NCI-H69 (cell line): Measurements from ENCODE around the gene CEP97.
"Not testable (repeated sequence)": the region's sequence is repeated elsewhere in the genome, so short reads cannot be mapped to it uniquely, and the experiment has no call there.

Experiments
- DNase-seq: peaks from one replicate; lab custom pipeline; 2025; lab: John Stamatoyannopoulos, UW

The CEP97 gene

DNA sequence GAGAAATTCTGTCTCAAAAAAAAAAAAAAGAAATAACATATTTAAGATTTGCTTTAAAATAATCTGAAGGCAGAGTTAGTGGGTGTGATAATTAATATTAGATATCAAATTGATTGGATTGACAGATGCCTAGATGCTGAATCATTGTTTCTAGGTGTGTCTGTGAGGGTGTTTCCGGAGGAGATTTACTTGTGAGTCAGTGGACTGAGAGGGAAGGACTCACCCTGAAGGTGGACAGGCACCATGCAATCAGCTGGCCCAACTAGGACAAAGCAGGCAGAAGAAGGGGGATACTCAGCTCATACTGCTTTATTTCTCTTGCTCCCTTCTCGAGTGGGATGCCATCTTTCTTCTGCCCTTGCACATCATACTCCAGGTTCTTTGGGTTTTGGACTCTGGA, 21.2 kb upstream of the CEP97 start:
- DNase-seq: no peak

DNA sequence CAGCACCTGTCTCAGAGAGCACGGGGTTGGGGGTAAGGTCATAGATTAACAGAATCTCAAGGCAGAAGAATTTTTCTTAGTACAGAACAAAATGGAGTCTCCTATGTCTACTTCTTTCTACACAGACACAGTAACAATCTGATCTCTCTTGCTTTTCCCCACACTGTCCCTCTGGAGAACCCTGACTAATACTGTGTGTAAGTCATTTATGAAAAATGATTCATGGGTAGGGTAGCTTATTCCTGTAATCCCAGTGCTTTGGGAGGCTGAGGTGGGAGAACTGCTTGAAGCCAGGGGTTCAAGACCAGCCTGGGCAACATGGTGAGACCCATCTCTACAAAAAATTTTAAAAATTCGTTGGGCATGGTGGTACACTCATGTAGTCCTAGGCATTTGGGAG, 19.8 kb upstream of the CEP97 start:
- not testable (repeated sequence) for DNase-seq

DNA sequence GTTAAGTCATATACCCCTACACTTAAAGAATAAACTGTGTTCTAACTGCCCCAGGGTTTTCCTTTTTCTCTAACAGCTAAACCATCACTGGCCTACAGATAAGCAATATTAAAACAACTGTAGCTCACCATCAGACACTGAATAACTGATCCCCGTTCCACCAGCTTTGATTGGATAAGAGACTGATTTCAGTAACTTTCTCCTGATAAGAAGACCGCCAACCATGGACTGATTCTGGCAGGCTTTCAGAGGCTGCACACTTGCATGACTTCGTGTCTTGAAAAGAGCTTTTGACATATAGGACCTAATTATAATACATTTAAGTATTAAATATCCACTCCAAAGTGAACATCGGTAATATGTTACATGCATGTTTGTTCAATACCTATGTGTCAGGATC, 15.3 kb upstream of the CEP97 start:
- DNase-seq: no peak

DNA sequence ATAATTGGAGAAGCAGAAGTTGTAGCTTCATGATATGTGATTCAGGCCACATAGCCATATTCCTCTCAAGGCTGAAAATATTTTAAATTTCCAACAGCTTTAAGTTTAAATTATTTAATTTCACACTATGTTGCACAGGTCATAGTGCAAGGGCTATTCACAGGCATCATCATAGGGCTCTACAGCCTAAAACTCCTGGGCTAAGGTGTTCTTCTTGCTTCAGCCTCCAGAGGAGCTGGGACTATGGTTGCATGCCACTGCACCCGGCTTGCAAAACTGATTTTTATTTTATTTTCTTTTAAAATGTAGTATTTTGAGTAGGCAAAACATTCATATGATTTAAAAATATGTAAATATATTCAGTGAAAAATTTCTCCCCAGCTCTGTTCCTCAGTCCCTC, 6.0 kb upstream of the CEP97 start:
- no peak for DNase-seq

DNA sequence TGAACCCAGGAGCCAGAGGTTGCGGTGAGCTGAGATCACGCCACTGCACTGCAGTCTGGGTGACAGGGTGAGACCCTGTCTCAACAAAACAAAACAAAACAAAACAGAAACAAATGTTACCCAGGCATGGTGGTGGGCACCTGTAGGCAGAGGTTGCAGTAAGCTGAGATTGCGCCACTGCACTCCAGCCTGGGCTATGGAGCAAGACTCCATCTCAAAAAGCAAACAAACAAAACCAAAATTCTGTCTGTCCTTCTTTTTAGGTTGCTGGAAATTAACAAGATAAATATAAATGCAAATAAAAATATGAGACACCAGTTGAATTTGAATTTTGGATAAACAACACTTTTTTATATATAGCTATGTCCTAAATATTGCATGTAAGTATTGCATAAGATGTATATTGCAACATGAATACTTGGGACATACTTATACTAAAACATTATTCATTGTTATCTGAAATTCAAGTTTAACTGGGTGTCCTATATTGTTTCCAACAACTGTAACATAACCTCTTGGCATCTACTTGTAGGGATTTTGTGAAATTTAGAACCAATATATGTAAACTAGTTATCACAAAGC, 4.7 kb upstream of the CEP97 start:
- no peak for DNase-seq

DNA sequence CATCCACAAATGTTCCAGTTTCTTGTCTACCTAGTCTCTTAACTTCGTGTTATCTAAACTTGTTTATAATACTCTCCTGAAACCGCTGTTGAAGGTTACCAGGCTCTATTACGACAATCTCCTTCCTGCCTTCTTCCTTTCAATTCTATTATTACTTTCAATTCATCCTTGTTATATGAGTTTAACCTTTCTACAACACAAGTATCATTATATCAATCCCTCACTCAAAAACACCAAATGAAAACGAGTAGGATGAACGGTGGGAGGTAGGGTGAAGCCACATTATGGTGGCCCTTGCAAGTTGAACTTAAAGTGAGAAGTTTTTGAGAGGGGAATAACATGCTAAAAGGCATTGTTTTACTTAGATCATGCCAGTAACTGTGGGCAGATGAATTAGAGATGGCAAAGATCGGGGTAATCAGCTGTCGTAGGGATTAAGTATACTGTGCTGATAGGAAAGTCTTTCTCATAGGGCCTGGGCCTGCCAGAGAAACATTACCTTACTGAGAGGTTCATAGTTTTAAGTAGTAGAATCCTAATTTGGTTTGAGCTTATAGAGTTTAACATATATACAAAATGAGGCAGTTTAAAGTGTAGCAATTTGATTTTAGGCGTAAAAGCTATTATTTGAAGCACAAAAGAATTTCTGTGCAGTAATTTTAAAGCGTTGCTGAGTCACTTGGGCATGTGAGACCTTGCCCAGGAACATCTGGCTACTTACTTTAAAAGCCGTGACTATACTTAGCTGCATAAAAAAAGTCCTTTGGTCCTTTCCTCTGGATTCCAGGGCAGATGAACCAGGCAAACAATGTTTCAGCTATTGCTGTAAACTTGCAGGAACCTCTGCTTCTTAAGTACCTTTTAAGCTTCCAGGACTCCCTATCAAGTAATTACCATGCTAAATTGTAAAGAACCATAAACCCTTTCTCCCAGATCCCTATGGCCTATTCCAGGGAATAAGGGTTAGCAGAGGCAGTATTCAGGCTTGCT, 3.3 kb upstream of the CEP97 start:
- peak; percentile 0 for DNase-seq

DNA sequence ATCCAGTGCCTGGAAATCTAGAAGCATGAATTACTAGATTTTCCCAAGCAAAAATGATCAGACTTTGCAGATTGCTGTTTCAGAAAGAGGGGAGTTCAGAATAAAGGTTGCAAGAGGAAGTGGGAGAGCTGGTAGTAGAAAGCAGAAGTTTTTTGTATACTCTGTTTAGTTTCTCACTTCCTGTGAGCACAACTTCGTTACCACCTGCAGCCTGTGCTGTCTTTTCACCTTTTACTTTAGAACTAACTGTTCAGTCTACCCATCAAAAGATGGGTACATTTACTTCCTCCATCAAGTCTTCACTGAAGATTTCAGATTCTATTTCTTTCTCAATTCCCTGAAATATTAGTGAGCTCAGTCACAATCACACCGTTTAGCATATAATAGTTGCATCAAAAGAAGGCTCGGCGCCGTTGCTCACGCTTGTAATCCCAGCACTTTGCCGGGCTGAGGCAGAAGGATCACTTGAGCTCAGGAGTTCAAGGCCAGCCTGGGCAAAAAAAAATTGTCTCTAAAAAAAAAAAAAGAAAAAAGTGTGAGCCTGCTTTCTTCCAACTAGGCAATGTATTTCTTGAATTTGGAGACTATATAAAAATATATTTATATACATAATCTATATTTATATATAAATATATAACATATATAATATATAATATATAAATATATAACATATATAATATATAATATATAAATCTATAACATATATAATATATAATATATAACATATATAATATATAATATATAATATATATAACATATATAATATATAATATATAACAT, 1.8 kb upstream of the CEP97 start:
- DNase-seq: no peak

DNA sequence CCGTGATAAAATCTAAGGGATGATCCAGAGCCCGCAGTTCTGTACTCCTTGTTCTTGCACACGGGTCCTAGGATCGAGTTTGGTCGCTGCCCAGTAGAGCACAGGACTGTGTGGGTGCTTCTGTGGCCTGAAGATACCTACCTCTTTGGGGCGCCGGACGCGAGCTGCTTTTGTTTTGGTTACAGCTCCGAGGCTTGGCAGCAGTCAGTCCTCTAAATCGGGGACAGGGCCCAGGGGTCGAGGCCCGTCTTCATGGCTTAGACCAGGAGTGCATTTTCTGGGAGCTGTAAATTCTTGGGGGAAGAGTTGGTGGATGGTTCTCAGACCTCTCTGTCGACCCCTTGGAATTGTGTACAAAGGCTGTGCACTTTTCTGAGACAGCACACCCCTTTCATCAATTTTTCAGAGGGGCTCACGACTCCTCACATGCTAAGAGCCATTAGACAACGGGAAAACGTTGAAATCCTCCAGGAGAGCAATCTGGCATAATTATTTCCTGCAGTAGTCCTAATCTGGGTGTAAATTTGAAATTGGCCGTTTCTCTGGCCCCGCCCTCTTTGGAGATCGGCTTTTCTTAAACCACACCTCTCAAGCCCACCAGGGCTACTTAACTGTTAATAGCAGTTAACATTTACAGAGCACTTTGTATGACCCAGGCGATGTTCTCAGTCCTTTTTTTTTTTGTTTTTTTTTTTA, 928 bp downstream of the CEP97 start:
- DNase-seq: peak; percentile 55

DNA sequence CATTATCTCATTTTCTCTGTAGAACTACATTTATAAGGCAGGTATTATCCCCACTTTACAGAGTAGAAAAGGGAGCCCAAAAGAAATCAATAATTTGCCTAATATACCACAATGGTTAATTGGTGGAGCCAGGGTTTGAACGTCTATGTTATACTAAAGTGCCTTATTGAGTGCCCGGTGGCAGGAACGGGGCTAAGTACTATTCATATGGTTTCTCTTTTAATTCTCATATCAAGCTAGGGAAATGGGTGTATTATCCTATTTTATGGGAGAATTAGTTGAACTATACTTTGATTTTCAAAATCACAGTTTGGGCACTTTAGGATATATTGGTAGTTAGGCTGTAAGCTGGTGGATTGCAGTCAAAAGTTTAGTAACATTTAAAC, 1.5 kb downstream of the CEP97 start:
- DNase-seq: peak; percentile 6

DNA sequence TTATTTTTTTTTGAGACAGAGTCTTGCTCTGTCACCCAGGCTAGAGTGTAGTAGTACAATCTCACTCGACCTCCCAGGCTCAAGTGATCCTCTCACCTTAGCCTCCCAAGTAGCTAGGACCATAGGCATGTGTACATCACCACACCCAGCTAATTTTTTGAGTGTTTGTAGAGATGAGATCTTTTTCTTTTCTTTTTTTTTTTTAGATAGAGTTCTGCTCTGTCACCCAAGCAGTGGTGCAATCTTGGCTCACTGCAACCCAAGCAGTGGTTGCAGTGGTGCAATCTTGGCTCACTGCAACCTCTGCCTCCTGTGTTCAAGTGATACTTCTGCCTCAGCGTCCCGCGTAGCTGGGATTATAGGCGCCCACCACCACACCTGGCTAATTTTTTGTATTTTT, 5.2 kb downstream of the CEP97 start:
- no peak for DNase-seq

DNA sequence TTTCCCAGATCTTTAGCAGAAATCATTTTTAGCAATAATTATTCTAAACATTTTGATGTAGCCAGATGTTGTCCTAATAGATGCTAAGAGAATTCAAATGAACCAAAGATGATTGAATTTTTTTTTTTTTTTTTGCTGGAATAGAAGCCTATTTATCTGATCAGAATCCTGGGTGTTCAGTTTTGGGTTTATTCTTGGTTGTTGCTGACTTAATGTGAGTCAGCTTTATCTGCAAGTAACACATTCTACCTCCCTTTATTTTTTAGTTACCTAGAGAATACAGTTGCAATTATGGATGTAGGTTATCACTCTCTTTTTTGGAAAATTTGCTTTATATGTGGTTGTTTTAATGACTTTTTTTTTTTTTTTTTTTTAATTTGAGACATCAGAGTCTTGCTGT, 6.4 kb downstream of the CEP97 start:
- no peak for DNase-seq

DNA sequence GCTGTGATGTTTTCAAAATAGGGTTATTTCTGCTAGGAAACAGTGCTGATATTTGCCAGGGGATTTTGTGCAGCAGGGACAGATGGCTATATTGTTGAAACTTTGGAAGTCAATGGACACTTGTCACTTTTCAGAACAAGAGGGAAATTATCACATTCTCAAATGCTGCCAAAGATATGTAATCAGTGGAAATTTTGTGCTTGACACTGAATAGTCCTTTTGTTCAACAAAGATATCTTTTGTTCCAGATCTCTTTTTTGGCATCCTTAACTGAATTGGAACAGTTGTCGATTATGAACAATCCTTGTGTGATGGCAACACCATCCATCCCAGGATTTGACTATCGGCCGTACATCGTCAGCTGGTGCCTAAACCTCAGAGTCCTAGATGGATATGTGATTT, 7.8 kb downstream of the CEP97 start:
- no peak for DNase-seq

DNA sequence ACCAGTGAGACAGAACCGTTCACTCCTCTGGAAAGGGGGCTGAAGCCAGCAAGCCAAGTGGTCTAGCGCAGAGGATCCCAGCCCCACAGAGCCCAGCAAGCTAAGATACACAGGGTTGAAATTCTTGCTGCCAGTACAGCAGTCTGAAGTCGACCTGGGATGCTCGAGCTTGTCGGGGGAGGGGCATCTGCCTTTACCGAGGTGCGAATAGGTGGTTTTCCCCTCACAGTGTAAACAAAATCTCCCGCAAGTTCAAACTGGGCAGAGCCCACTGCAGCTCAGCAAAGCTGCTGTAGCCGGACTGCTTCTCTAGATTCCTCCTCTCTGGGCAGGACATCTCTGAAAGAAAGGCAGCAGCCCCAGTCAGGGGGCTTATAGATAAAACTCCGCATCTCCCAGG, 11.4 kb downstream of the CEP97 start:
- no peak for DNase-seq

DNA sequence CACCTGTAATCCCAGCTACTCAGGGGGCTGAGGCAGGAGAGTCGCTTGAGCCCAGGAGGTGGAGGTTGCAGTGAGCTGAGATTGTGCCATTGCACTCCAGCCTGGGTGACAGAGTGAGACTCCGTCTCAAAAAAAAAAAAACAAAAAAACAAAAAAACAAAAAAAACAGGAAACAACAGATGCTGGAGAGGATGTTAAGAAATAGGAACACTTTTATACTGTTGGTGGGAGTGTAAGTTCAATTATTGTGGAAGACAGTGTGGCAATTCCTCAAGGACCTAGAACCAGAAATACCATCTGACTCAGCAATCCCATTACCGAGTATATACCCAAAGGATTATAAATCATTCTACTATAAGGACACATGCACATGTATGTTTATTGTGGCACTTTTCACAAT, 17.5 kb downstream of the CEP97 start:
- not testable (repeated sequence) for DNase-seq

DNA sequence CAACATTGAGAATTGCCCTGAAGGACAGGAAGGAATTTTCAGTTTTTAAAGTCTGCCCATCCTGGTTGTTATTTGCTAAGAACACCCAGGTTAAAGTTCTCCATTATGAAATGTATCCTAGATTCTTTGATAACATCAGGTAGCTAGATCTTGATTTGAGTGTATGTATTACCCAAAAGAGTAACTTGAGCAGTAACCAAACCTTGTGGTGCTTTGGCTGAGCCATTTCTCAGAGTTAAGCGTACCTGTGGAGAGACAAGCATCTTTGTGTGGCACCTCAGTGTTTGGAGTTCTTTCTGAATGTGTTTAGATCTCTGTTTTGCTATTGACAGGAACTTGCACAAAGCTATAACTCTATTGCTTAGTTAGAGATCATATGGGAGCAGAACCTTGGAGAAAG, 20.4 kb downstream of the CEP97 start:
- no peak for DNase-seq

DNA sequence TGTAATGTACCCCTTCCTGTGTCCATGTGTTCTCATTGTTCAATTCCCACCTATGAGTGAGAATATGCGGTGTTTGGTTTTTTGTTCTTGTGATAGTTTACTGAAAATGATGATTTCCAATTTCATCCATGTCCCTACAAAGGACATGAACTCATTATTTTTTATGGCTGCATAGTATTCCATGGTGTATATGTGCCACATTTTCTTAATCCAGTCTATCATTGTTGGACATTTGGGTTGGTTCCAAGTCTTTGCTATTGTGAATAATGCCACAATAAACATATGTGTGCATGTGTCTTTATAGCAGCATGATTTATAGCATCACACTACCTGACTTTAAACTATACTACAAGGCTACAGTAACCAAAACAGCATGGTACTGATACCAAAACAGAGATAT, 21.5 kb downstream of the CEP97 start:
- not testable (repeated sequence) for DNase-seq

DNA sequence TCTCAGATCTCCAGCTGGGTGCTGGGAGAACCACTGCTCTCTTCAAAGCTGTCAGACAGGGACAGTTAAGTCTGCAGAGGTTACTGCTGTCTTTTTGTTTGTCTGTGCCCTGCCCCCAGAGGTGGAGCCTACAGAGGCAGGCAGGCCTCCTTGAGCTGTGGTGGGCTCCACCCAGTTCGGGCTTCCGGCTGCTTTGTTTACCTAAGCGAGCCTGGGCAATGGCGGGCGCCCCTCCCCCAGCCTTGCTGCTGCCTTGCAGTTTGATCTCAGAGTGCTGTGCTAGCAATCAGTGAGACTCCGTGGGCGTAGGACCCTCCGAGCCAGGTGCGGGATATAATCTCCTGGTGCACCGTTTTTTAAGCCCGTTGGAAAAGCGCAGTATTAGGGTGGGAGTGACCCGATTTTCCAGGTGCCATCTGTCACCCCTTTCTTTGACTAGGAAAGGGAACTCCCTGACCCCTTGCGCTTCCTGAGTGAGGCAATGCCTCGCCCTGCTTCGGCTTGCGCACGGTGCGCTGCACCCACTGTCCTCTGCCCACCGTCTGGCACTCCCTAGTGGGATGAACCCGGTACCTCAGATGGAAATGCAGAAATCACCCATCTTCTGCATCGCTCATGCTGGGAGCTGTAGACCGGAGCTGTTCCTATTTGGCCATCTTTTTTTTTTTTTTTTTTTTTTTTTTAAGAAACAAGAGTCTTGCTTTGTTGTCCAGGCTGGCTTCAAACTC, 29.1 kb downstream of the CEP97 start:
- DNase-seq: peak; percentile 4

DNA sequence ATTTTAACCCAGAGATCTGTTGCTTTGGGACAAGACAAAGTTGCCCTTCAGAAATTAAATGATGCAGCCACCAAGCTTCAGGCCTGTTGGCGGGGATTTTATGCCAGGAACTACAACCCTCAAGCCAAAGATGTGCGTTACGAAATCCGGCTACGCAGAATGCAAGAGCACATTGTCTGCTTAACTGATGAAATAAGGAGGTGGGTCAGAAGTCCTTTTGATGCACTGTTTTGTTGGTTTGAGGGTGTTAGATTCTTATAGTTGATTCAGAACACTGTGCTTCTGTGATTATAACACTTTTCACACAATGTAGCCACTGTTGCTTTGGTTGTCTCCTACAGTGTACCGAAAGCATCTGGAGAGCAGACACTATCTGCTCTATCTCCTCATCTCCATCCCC, 33.8 kb downstream of the CEP97 start:
- no peak for DNase-seq

DNA sequence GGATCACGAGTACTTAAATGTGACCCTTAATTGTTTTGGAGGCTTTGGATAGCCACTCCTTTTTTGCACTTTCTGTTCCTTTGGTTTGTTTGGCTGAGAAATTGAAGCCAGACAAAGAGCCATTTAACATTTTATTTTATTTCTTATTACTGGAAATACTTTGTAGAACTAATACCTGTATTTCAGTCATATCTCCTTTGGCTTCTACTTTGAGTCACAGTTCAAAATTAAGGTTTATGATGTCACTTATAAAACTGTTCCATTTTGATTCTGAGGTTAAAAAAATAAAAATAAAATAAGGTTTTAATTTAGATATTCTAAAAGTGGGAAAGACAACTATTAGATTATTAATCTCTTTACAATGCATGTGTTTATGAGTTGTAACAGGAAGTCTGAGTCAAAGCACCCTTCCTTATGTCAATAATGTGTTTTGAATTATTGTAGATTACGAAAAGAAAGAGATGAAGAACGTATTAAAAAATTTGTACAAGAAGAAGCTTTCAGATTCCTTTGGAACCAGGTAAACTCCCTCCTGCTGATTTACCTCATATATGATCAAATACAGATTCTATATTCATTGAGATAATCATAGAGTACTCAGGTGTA, 37.7 kb downstream of the CEP97 start:
- DNase-seq: no peak

DNA sequence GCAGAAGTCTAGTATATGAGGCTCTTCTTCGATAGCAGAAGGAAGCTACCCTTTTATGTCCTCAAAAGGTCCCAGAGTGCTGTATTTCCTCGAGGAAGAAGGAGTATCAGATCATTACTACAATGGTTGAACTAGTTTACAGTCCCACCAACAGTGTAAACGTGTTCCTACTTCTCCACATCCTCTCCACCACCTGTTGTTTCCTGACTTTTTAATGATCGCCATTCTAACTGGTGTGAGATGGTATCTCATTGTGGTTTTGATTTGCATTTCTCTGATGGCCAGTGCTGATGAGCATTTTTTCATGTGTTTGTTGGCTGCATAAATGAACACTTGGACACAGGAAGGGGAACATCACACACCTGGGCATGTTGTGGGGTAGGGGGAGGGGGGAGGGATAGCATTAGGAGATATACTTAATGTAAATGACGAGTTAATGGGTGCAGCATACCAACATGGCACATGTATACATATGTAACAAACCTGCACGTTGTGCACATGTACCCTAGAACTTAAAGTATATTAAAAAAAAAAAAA, 53.4 kb downstream of the CEP97 start:
- not testable (repeated sequence) for DNase-seq
